Measurements from ENCODE around the gene PPP1R3G.

Gene PPP1R3G

GRCh38 chr6:5123296-5124143 lies 38.4 kb downstream of the PPP1R3G start:
- no peak for TF ChIP-seq CTCF (IDR thresholded peaks at IDR 0.05; ENCODE audit: insufficient read depth, low read length, poor library complexity, severe bottlenecking)
- no peak for DNase-seq (ENCODE audit: extremely low read depth, insufficient read length)
- Histone ChIP-seq H3K27me3 (replicated peaks; ENCODE audit: control insufficient read depth, insufficient read depth, low read length) (no peaks in the 10 kb centered on the region), H3K36me3 (ENCODE audit: control insufficient read depth, insufficient read depth, low read length) (no peaks in the 10 kb centered on the region; the same call in 1 of the 2 replicates), H3K4me3 (replicated peaks; ENCODE audit: low read depth, low read length) (no peak overlapping the region)

- no peak for DNase-seq (ENCODE audit: extremely low read depth, insufficient read length)
- Histone ChIP-seq H3K4me3 (replicated peaks; ENCODE audit: low read depth, low read length) (no peak overlapping the region), H3K27me3 (replicated peaks; ENCODE audit: control insufficient read depth, insufficient read depth, low read length) (no peaks in the 10 kb centered on the region), H3K36me3 (ENCODE audit: control insufficient read depth, insufficient read depth, low read length) (no peaks in the 10 kb centered on the region; the same call in 1 of the 2 replicates)
- no peak for TF ChIP-seq CTCF (IDR thresholded peaks at IDR 0.05; ENCODE audit: insufficient read depth, low read length, poor library complexity, severe bottlenecking)
Observed at GRCh38 chr6:5124526-5124925, 39.4 kb downstream of the PPP1R3G start.

GRCh38 chr6:5125152-5126006 lies 40.2 kb downstream of the PPP1R3G start:
- Histone ChIP-seq H3K4me3 (replicated peaks; ENCODE audit: low read depth, low read length) (no peak overlapping the region), H3K36me3 (ENCODE audit: control insufficient read depth, insufficient read depth, low read length) (no peaks in the 10 kb centered on the region; the same call in 1 of the 2 replicates), H3K27me3 (replicated peaks; ENCODE audit: control insufficient read depth, insufficient read depth, low read length) (no peaks in the 10 kb centered on the region)
- no peak for TF ChIP-seq CTCF (IDR thresholded peaks at IDR 0.05; ENCODE audit: insufficient read depth, low read length, poor library complexity, severe bottlenecking)
- no peak for DNase-seq (ENCODE audit: extremely low read depth, insufficient read length)

GRCh38 chr6:5126214-5126613 lies 41.1 kb downstream of the PPP1R3G start:
- TF ChIP-seq CTCF (IDR thresholded peaks at IDR 0.05; ENCODE audit: insufficient read depth, low read length, poor library complexity, severe bottlenecking), result no peak
- H3K4me3 ChIP-seq (replicated peaks; ENCODE audit: low read depth, low read length), result no peak overlapping the region
- DNase-seq (ENCODE audit: extremely low read depth, insufficient read length), result no peak
- H3K36me3 ChIP-seq (ENCODE audit: control insufficient read depth, insufficient read depth, low read length), result no peaks in the 10 kb centered on the region; the same call in 1 of the 2 replicates
- no peaks in the 10 kb centered on the region for H3K27me3 ChIP-seq (replicated peaks; ENCODE audit: control insufficient read depth, insufficient read depth, low read length)

GRCh38 chr6:5127106-5127687 lies 42.1 kb downstream of the PPP1R3G start:
- no peaks in the 10 kb centered on the region for H3K27me3 ChIP-seq (replicated peaks; ENCODE audit: control insufficient read depth, insufficient read depth, low read length)
- H3K4me3 ChIP-seq (replicated peaks; ENCODE audit: low read depth, low read length), result no peak overlapping the region
- DNase-seq (ENCODE audit: extremely low read depth, insufficient read length), result no peak
- H3K36me3 ChIP-seq (ENCODE audit: control insufficient read depth, insufficient read depth, low read length), result no peaks in the 10 kb centered on the region
- no peak for TF ChIP-seq CTCF (IDR thresholded peaks at IDR 0.05; ENCODE audit: insufficient read depth, low read length, poor library complexity, severe bottlenecking)

Data from GM06990 (cell line).